CD14-positive monocyte (primary cell): ENCODE data around the gene ABCA4. TPM values are rescaled to one million over a fixed set of nuclear protein-coding genes. Genes with fewer than 3 reads are reported as not detected.

Source experiments
- DNase-seq, 3 donors: peaks; one replicate each; pipeline ENCODE4 v3.0.0-alpha.2; 2011 to 2022
- H2AFZ ChIP-seq: 2 replicates; pipeline ENCODE4 v1.6.0; 2012; ENCODE audit warnings: mild to moderate bottlenecking, low read depth, low read length, inconsistent platforms; ENCODE audit not compliant: insufficient read depth, poor library complexity, severe bottlenecking
- H3K27ac ChIP-seq, 2 donors: 1 replicate in 1 of 2; 2 replicates in 1 of 2; pipeline ENCODE4 v1.5.1; 2012 to 2013; ENCODE audit warnings: low read length in 2 of 2, control low read depth in 1 of 2, inconsistent platforms in 1 of 2, low read depth in 1 of 2, mild to moderate bottlenecking in 1 of 2
- H3K27me3 ChIP-seq, 2 donors: one replicate each; pipeline versions ENCODE4 v1.6.0 to v1.6.1; 2011 to 2013; ENCODE audit warnings: low read length in 2 of 2; ENCODE audit not compliant: control insufficient read depth in 2 of 2, insufficient read depth in 2 of 2
- H3K36me3 ChIP-seq, 2 donors: replicated peaks in 1 of 2; 1 replicate in 1 of 2; 2 replicates in 1 of 2; pipeline versions ENCODE4 v1.5.1 to v1.6.1; 2012 to 2013; ENCODE audit warnings: low read length in 2 of 2, control low read depth in 1 of 2, inconsistent platforms in 1 of 2, mild to moderate bottlenecking in 1 of 2; ENCODE audit not compliant: insufficient read depth in 2 of 2, control insufficient read depth in 1 of 2
- H3K4me1 ChIP-seq, 2 donors: 1 replicate in 1 of 2; 2 replicates in 1 of 2; pipeline versions ENCODE4 v1.5.1 to v1.6.1; 2012 to 2013; ENCODE audit warnings: low read length in 2 of 2, control low read depth in 1 of 2, inconsistent platforms in 1 of 2, mild to moderate bottlenecking in 1 of 2, moderate library complexity in 1 of 2; ENCODE audit not compliant: insufficient read depth in 2 of 2, control insufficient read depth in 1 of 2
- H3K4me2 ChIP-seq: replicated peaks from 2 replicates; pipeline ENCODE3; 2012; ENCODE audit warnings: low read length, moderate library complexity, mild to moderate bottlenecking; ENCODE audit not compliant: poor library complexity, severe bottlenecking; ENCODE audit errors: extremely low read depth
- H3K4me3 ChIP-seq, 3 experiments: fragments of 200-600 bp in 1 of 3; sonication (generic) in 1 of 3; replicated peaks in 1 of 3; 1 replicate in 2 of 3; 2 replicates in 1 of 3; pipeline ENCODE4 v1.5.1; 2011 to 2013; ENCODE audit warnings: low read length in 3 of 3, mild to moderate bottlenecking in 3 of 3, control low read depth in 2 of 3, low read depth in 2 of 3, inconsistent platforms in 1 of 3, moderate library complexity in 1 of 3
- H3K79me2 ChIP-seq: 2 replicates; pipeline ENCODE4 v1.6.0; 2012; ENCODE audit warnings: mild to moderate bottlenecking, control low read depth, inconsistent platforms, low read length, moderate library complexity; ENCODE audit not compliant: insufficient read depth
- H3K9ac ChIP-seq: 2 replicates; pipeline ENCODE4 v1.6.0; 2017; ENCODE audit warnings: low read length, mild to moderate bottlenecking; ENCODE audit not compliant: insufficient read depth, poor library complexity, severe bottlenecking
- H3K9me3 ChIP-seq, 2 donors: replicated peaks in 1 of 2; 1 replicate in 1 of 2; 2 replicates in 1 of 2; pipeline versions ENCODE4 v1.5.1 to v1.6.1; 2012 to 2013; ENCODE audit warnings: low read length in 2 of 2, control low read depth in 1 of 2; ENCODE audit not compliant: control insufficient read depth in 1 of 2, insufficient read depth in 1 of 2
- H4K20me1 ChIP-seq: 2 replicates; pipeline ENCODE4 v1.6.0; 2012; ENCODE audit warnings: mild to moderate bottlenecking, low read length, control low read depth, moderate library complexity; ENCODE audit not compliant: insufficient read depth
- H3K27ac Mint-ChIP-seq, 7 donors: one replicate each; pipeline ENCODE4 v1.8.0; 2020; ENCODE audit warnings: mild to moderate bottlenecking in 7 of 7, mixed read lengths in 7 of 7, moderate library complexity in 6 of 7, inconsistent platforms in 2 of 7
- H3K27me3 Mint-ChIP-seq, 3 donors: one replicate each; pipeline ENCODE4 v1.8.0; 2021 to 2022; ENCODE audit warnings: low read depth in 3 of 3, mild to moderate bottlenecking in 3 of 3, mixed read lengths in 3 of 3, moderate library complexity in 3 of 3, inconsistent platforms in 1 of 3
- H3K36me3 Mint-ChIP-seq, 2 donors: one replicate each; pipeline ENCODE4 v1.8.0; 2020; ENCODE audit warnings: mixed read lengths in 2 of 2, inconsistent platforms in 1 of 2, mild to moderate bottlenecking in 1 of 2
- H3K4me1 Mint-ChIP-seq: one replicate; pipeline ENCODE4 v1.8.0; 2020; ENCODE audit warnings: mild to moderate bottlenecking, mixed read lengths
- H3K4me3 Mint-ChIP-seq, 2 donors: one replicate each; pipeline ENCODE4 v1.8.0; 2020; ENCODE audit warnings: mild to moderate bottlenecking in 2 of 2, mixed read lengths in 2 of 2, moderate library complexity in 1 of 2
- H3K9me3 Mint-ChIP-seq, 7 donors: one replicate each; pipeline ENCODE4 v1.8.0; 2020 to 2022; ENCODE audit warnings: mixed read lengths in 7 of 7, mild to moderate bottlenecking in 6 of 7, moderate library complexity in 6 of 7, inconsistent platforms in 2 of 7
- WGBS: methylation state at CpG from one replicate; pipeline ENCODE4 v1.1.5; 2013; ENCODE audit warnings: missing lambda C conversion rate; ENCODE audit not compliant: insufficient coverage; 5-methylcytosine and 5-hydroxymethylcytosine counted together
- intact Hi-C, 2 donors: fragments of 100-400 bp; cut with micrococcal nuclease; formaldehyde crosslinking; loops; one replicate each; pipeline versions ENCODE4 v1.15.0 to v1.15.1; 2023
- polyA plus RNA-seq, 3 donors: library from polyadenylated mRNA; depleted of rRNA in 1 of 3; unstranded in 2 of 3; stranded (reverse) in 1 of 3; fragments of 300-500 nt in 2 of 3; fragments of >200 nt in 1 of 3; fragmentation: Illumina TruSeq in 2 of 3; gene quantifications; 1 replicate in 2 of 3; 2 replicates in 1 of 3; pipeline ENCODE4 v1.2.3, GENCODE V29; 2012 to 2021
- TF ChIP-seq, protein P1 (sequence below): fragments of 200-600 bp; IDR thresholded peaks from one replicate; pipeline ENCODE4 v1.8.0; 2022; ENCODE audit warnings: antibody characterized with exemption, mild to moderate bottlenecking

ABCA4 gene
- polyA plus RNA-seq, 3 donors, result not detected

DNA sequence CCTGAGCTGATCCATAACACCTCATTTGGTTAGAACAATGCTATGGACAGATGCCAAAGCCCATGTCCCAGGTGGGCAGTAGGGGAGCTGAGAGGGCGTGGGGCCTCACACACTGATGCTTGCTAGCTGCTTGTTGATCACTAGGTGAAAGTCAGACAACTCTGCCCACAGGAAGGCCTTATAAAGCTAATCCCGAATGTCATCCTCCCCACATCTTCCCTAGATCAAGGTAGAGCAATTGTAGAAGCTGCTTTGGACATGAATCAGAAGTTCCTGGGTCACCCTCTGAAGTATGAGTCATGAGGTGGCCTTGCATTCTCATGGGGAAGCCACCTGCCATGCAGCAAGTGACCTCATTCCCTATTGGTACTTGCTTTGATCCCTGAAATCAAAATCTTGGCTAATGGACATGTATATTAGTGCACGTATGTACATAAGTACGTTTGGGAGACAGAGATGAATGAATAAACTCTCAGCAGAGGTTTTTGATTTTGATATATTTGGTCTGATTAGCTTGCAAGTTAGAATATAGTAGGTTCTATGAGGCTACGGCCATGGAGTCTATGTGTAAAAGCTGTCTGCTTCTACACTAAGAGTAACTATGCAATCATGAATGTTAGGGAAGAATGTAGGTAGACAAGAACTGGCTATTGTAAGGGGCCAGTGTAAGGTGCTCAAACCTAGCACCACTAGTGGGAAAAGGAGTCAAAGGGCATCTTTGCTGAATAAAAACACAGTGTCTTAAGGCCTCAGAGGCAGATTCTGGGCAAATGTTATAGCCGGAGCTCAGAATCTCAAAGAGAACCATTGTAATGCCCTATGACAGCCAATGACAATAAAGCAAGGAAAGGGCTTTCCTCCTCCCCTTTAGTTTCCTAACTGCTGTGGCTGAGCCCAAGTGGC is 52.6 kb downstream of the ABCA4 start:
- peak in 1 of 3 donors; percentile 19 for DNase-seq
- no peak overlapping the region for H2AFZ ChIP-seq
- H4K20me1 ChIP-seq, result no peaks in the 10 kb centered on the region
- no peaks in the 10 kb centered on the region for H3K36me3 ChIP-seq
- 96% methylated on average over 4 of the region's 6 CpGs for WGBS
- no peaks in the 10 kb centered on the region for H3K79me2 ChIP-seq
- no peaks in the 10 kb centered on the region for H3K9me3 ChIP-seq
- Mint-ChIP-seq H3K4me3 (no peak overlapping the region), H3K27me3 (peaks cover 29 to 47% (median 32%) of the 10 kb centered on the region in 3 donors), H3K4me1 (peaks cover 5% of the 10 kb centered on the region), H3K27ac (no peak overlapping the region), H3K9me3 (no peaks in the 10 kb centered on the region), H3K36me3 (no peaks in the 10 kb centered on the region)
- no peaks in the 10 kb centered on the region for H3K4me1 ChIP-seq
- TF ChIP-seq, protein P1, sequence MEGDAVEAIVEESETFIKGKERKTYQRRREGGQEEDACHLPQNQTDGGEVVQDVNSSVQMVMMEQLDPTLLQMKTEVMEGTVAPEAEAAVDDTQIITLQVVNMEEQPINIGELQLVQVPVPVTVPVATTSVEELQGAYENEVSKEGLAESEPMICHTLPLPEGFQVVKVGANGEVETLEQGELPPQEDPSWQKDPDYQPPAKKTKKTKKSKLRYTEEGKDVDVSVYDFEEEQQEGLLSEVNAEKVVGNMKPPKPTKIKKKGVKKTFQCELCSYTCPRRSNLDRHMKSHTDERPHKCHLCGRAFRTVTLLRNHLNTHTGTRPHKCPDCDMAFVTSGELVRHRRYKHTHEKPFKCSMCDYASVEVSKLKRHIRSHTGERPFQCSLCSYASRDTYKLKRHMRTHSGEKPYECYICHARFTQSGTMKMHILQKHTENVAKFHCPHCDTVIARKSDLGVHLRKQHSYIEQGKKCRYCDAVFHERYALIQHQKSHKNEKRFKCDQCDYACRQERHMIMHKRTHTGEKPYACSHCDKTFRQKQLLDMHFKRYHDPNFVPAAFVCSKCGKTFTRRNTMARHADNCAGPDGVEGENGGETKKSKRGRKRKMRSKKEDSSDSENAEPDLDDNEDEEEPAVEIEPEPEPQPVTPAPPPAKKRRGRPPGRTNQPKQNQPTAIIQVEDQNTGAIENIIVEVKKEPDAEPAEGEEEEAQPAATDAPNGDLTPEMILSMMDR, result no peak
- no peak overlapping the region for H3K4me2 ChIP-seq
- H3K27me3 ChIP-seq, result peaks cover 16 to 40% of the 10 kb centered on the region in 2 donors
- no peak overlapping the region for H3K4me3 ChIP-seq
- intact Hi-C loops, result no loop called here
- no peak overlapping the region for H3K27ac ChIP-seq
- no peak overlapping the region for H3K9ac ChIP-seq

DNA sequence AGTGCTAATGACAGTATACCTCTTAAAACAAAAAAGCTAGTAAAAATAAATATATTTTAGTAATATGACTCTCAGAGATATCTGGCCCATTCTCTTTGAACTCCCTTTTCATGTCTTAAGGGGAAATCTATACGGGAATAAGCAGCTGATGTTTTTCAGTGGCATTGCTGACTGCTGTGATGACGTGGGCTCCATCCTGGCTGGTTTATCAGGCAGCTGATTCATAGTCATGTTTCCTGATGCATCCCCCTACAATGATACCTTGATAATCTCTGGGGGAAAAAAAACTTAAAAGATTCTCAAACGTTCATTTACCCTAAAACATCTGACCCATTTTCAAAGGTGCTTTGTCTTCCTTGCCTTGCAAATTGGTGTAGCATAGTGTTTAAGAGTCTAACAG is 53.8 kb downstream of the ABCA4 start:
- WGBS, result no CpG with 5 or more reads among the region's 3 CpGs
- Histone ChIP-seq H3K4me2 (no peak overlapping the region), H3K9ac (no peak overlapping the region), H3K79me2 (no peaks in the 10 kb centered on the region), H3K27me3 (peaks cover 17 to 41% of the 10 kb centered on the region in 2 donors), H3K4me1 (no peaks in the 10 kb centered on the region), H3K9me3 (no peaks in the 10 kb centered on the region), H4K20me1 (no peaks in the 10 kb centered on the region), H2AFZ (no peak overlapping the region), H3K36me3 (no peaks in the 10 kb centered on the region), H3K4me3 (no peak overlapping the region), H3K27ac (no peak overlapping the region)
- no peaks in the 10 kb centered on the region for H3K36me3 Mint-ChIP-seq
- intact Hi-C loops, result no loop called here
- TF ChIP-seq, protein P1, result no peak
- no peak overlapping the region for H3K4me3 Mint-ChIP-seq
- peaks cover 26 to 46% (median 26%) of the 10 kb centered on the region in 3 donors for H3K27me3 Mint-ChIP-seq
- no peaks in the 10 kb centered on the region for H3K9me3 Mint-ChIP-seq
- no peaks in the 10 kb centered on the region for H3K4me1 Mint-ChIP-seq
- no peak for DNase-seq
- H3K27ac Mint-ChIP-seq, result no peak overlapping the region
